Daoy (cell line): ENCODE data around the gene CMTM8. TPM values are rescaled to one million over a fixed set of nuclear protein-coding genes. Genes with fewer than 3 reads are reported as not detected.

Source experiments
- DNase-seq: peaks from one replicate; pipeline ENCODE4 v3.0.0-alpha.2; 2015; ENCODE audit warnings: low read depth
- total RNA-seq: library from RNA; depleted of rRNA; stranded (reverse); fragments of >200 nt; shearing (Covaris generic); gene quantifications from 2 replicates; pipeline ENCODE4 v1.2.3, GENCODE V29; 2014; rRNA removed

The CMTM8 gene
- total RNA-seq, 1 experiment from 2014 or later: 1.1 TPM

DNA sequence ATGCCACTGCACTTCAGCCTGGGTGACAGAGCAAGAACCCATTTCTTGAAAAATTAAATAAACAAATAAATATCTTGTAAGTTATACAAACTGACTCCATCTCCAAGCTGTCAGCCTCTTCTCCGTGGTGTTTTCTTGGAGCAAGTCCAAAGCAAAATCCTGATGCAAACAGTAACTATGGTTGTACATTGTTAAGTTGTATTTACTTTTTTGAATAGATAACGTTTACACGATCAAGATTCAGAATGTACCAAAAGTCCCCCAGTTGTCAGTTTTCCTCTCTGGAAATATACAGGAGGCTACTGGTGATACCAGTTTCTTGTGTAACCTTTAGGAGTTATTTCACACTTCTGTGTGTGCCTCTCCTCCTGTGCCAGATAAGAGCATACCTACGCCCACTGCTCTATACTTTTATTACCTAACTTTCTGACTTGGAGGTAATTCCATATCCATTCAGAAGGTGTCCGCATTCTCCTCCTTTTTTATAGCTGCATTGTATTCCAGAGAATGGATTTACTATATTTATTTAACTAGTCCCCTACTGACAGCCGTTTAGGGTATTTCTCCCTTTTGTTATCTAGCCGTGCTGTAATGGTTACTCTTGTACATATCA is 167.3 kb downstream of the CMTM8 start:
- DNase-seq: no peak

GRCh38 chr3:32406486-32407408 is 168.3 kb downstream of the CMTM8 start:
- no peak for DNase-seq

GRCh38 chr3:32410367-32411246 is 172.1 kb downstream of the CMTM8 start:
- DNase-seq: no peak

GRCh38 chr3:32411442-32411841 is 173.0 kb downstream of the CMTM8 start:
- DNase-seq: no peak

DNA sequence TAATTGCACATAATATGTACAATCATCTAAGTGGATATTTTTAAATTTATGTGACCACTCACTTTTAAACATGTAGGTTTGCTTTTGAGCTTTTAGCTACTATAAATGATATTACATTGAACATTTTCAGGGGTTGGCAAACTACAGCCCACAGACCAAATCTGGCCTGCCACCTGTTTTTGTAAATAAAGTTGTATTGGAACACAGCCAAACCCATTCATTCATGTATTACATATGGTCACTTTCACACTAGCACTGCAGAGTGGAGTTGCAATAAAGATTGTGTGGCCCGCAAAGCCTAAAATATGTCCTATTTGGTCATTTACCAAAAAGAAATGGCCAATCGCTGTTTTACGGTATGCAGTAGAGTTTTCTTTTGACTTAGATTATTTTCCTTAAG is 174.4 kb downstream of the CMTM8 start:
- no peak for DNase-seq

- DNase-seq: no peak
These were observed 175.5 kb downstream of the CMTM8 start for GRCh38 chr3:32413845-32414521.

DNA sequence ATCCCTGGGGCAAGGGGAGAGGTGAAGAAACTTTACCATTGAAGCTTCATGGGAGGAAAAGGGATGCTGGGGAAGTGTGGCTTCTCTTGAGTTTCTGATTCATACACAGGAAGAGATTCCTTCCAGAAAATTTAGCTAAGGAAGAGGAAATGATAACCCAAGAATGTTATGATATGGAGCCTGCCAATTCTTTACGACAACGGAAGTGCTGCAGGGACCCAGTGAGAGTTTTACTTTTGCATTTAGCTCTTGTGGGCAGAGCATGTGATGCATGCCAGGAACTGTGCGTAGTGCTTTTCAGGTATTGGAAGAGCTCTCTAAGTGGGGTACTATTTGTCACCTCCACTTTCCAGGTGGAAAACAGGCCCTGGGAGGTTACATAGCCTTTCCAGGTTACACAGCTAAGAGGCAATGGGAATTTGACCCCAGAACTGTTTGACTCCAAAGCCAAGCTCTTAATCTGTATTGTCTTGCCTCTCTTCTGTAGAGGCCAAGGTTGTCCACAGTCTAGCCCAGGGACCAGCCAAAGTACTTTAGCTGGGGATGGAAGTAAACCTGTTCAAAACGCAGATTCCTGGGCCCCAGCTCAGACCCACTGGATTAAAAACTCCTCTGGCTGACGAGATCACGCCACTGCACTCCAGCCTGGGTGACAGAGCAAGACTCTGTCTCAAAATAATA is 176.2 kb downstream of the CMTM8 start:
- peak; percentile 58 for DNase-seq

DNA sequence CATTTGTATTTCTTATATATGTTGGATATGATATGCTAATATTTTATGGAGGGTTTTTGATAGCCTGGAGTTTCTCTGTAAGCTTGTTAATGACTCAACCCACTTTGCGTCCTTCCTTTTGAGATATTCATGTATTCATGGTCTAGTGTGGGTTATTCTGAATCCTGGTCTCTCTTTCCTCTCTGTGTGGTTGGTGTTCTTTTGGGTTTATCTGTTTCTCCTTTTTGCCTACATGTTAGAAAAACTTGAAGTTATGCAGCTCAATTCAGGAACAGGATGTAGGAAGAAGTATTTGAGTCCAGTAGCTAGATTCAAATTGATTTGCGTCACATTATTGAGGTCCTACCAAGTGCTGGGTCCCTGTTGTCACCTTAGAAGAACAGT is 181.3 kb downstream of the CMTM8 start:
- no peak for DNase-seq

Other genes starting within 250 kb of the CMTM8 start
- 6.7 and 6.8 TPM in 2 replicates for gene GPD1L, start 132.1 kb upstream of the CMTM8 start, total RNA-seq
- 12.4 TPM in 2 replicates for gene CMTM7, start 153.2 kb downstream of the CMTM8 start, total RNA-seq